SK-N-SH (cell line): Measurements from ENCODE around the gene WDR64. TPM values are rescaled to one million over a fixed set of nuclear protein-coding genes. Genes with fewer than 3 reads are reported as not detected.

Source experiments
- CTCF ChIA-PET: fragments of 300-600, 350-600 bp; formaldehyde crosslinking; extraction: SDS; loops from one replicate; lab custom pipeline; 2021; lab: Yijun Ruan, JAX
- POLR2A ChIA-PET: fragments of 350-600 bp; sonication (Branson Sonifier 250); formaldehyde crosslinking; extraction: SDS; loops from one replicate; lab custom pipeline; 2020; ENCODE audit warnings: antibody characterized with exemption, inconsistent platforms; lab: Yijun Ruan, JAX
- DNase-seq: peaks from one replicate; pipeline ENCODE4 v3.0.0; 2012
- H2AFZ ChIP-seq: fragments of 200-600 bp; sonication (generic); 2 replicates; pipeline ENCODE4 v1.8.1; 2016; ENCODE audit warnings: antibody characterized with exemption, mild to moderate bottlenecking, low read depth
- H3F3A ChIP-seq: fragments of 200-600 bp; sonication (generic); replicated peaks from 2 replicates; pipeline ENCODE3; 2016; ENCODE audit warnings: antibody characterized with exemption, mild to moderate bottlenecking; ENCODE audit not compliant: insufficient read depth
- H3K27ac ChIP-seq, 2 experiments: fragments of 200-500 bp in 1 of 2; fragments of 200-600 bp in 1 of 2; sonication (Bioruptor generic) in 1 of 2; sonication (generic), shearing (Covaris generic) in 1 of 2; 2 replicates each; pipeline versions ENCODE4 v1.5.1 to v1.6.1; 2014 to 2016; ENCODE audit warnings: low read depth in 2 of 2, inconsistent platforms in 1 of 2, low read length in 1 of 2, mild to moderate bottlenecking in 1 of 2, mixed read lengths in 1 of 2
- H3K27me3 ChIP-seq: fragments of 200-600 bp; sonication (generic), shearing (Covaris generic); 2 replicates; pipeline ENCODE4 v1.6.1; 2016; ENCODE audit warnings: mixed run types; ENCODE audit not compliant: insufficient read depth
- H3K36me3 ChIP-seq, 2 experiments: fragments of 200-500 bp in 1 of 2; fragments of 200-600 bp in 1 of 2; sonication (Bioruptor generic) in 1 of 2; sonication (generic) in 1 of 2; replicated peaks in 1 of 2; 2 replicates each; pipeline versions ENCODE3 to v1.5.1; 2014 to 2016; ENCODE audit warnings: low read length in 1 of 2, mild to moderate bottlenecking in 1 of 2; ENCODE audit not compliant: insufficient read depth in 2 of 2, control insufficient read depth in 1 of 2
- H3K4me1 ChIP-seq, 2 experiments: fragments of 200-500 bp in 1 of 2; fragments of 200-600 bp in 1 of 2; sonication (Bioruptor generic) in 1 of 2; sonication (generic), shearing (Covaris generic) in 1 of 2; 2 replicates each; pipeline versions ENCODE4 v1.5.1 to v1.6.1; 2014 to 2016; ENCODE audit warnings: low read depth in 1 of 2, low read length in 1 of 2, mixed run types in 1 of 2; ENCODE audit not compliant: insufficient read depth in 2 of 2, control insufficient read depth in 1 of 2
- H3K4me2 ChIP-seq: fragments of 200-600 bp; sonication (generic), shearing (Covaris generic); 2 replicates; pipeline ENCODE4 v1.6.1; 2017; ENCODE audit warnings: mixed run types
- H3K4me3 ChIP-seq, 2 experiments: fragments of 200-500 bp in 1 of 2; fragments of 200-600 bp in 1 of 2; sonication (Bioruptor generic) in 1 of 2; sonication (generic), shearing (Covaris generic) in 1 of 2; 2 replicates each; pipeline versions ENCODE4 v1.5.1 to v1.8.1; 2014 to 2016; ENCODE audit warnings: low read depth in 2 of 2, inconsistent platforms in 1 of 2, low read length in 1 of 2, mild to moderate bottlenecking in 1 of 2, mixed read lengths in 1 of 2, moderate library complexity in 1 of 2
- H3K79me2 ChIP-seq: fragments of 200-600 bp; sonication (generic); 2 replicates; pipeline ENCODE4 v1.8.1; 2017; ENCODE audit warnings: mild to moderate bottlenecking; ENCODE audit not compliant: insufficient read depth
- H3K9ac ChIP-seq: fragments of 200-600 bp; sonication (generic); 2 replicates; pipeline ENCODE4 v1.6.1; 2017; ENCODE audit warnings: mixed run types
- H3K9me2 ChIP-seq: fragments of 200-600 bp; sonication (generic); 2 replicates; pipeline ENCODE4 v1.6.1; 2017; ENCODE audit warnings: mixed run types
- H3K9me3 ChIP-seq: fragments of 200-600 bp; sonication (generic); 2 replicates; pipeline ENCODE4 v1.6.1; 2017; ENCODE audit warnings: mixed run types, mild to moderate bottlenecking, moderate library complexity
- H4K20me1 ChIP-seq: fragments of 200-600 bp; sonication (generic); 2 replicates; pipeline ENCODE4 v1.6.1; 2017; ENCODE audit warnings: mild to moderate bottlenecking, mixed run types; ENCODE audit not compliant: insufficient read depth
- EP300 ChIP-seq, 2 experiments: IDR thresholded peaks; 2 replicates each; pipeline versions ENCODE4 v1.4.0 to v1.6.1; 2012; ENCODE audit warnings: borderline replicate concordance in 1 of 2, low read depth in 1 of 2, low read length in 1 of 2
- EZH2phosphoT487 ChIP-seq: fragments of 200-600 bp; sonication (generic); IDR thresholded peaks from 2 replicates; pipeline ENCODE4 v1.6.1; 2017; ENCODE audit warnings: low read depth, mixed run types, mild to moderate bottlenecking, antibody characterized with exemption, moderate library complexity, borderline replicate concordance
- GABPA ChIP-seq: IDR thresholded peaks from 2 replicates; pipeline ENCODE4 v1.4.0; 2012; ENCODE audit warnings: low read depth, mild to moderate bottlenecking
- GATA2 ChIP-seq: sonication (generic); formaldehyde crosslinking; IDR thresholded peaks from 2 replicates; pipeline ENCODE4 v1.5.0; 2020; ENCODE audit warnings: mild to moderate bottlenecking, missing genetic modification reagents
- IRF3 ChIP-seq: fragments of 150-350 bp; IDR thresholded peaks from 2 replicates; pipeline ENCODE4 v1.6.1; 2016; ENCODE audit warnings: mild to moderate bottlenecking, low read depth, low read length
- JUND ChIP-seq: IDR thresholded peaks from 2 replicates; pipeline ENCODE4 v1.4.0; 2012
- MXI1 ChIP-seq: IDR thresholded peaks from 2 replicates; pipeline ENCODE4 v1.6.1; 2012; ENCODE audit warnings: mild to moderate bottlenecking, low read depth, low read length, improper control_type of control experiment
- NRF1 ChIP-seq: IDR thresholded peaks from 2 replicates; pipeline ENCODE4 v1.6.1; 2012; ENCODE audit warnings: low read depth, mild to moderate bottlenecking, low read length
- RAD21 ChIP-seq: IDR thresholded peaks from 2 replicates; pipeline ENCODE4 v1.6.1; 2012; ENCODE audit warnings: mild to moderate bottlenecking, low read length
- REST ChIP-seq: IDR thresholded peaks from 2 replicates; pipeline ENCODE4 v1.6.1; 2012; ENCODE audit warnings: mild to moderate bottlenecking, low read depth, low read length, moderate library complexity
- RFX5 ChIP-seq: IDR thresholded peaks from 2 replicates; pipeline ENCODE4 v1.6.1; 2012; ENCODE audit warnings: mild to moderate bottlenecking, improper control_type of control experiment, low read length
- SIN3A ChIP-seq: IDR thresholded peaks from 2 replicates; pipeline ENCODE4 v1.6.1; 2012; ENCODE audit warnings: low read depth, mild to moderate bottlenecking, low read length, moderate library complexity, borderline replicate concordance
- SMC3 ChIP-seq: IDR thresholded peaks from 2 replicates; pipeline ENCODE4 v1.6.1; 2012; ENCODE audit warnings: low read depth, low read length, improper control_type of control experiment
- TAF1 ChIP-seq: IDR thresholded peaks from 2 replicates; pipeline ENCODE4 v1.6.1; 2012; ENCODE audit warnings: low read depth, mild to moderate bottlenecking, low read length, moderate library complexity, borderline replicate concordance
- TCF12 ChIP-seq: IDR thresholded peaks from 2 replicates; pipeline ENCODE4 v1.4.0; 2012
- TEAD4 ChIP-seq: IDR thresholded peaks from 2 replicates; pipeline ENCODE4 v1.4.0; 2012; ENCODE audit warnings: mild to moderate bottlenecking, borderline replicate concordance; ENCODE audit not compliant: insufficient read depth
- USF2 ChIP-seq: fragments of 150-350 bp; IDR thresholded peaks from 2 replicates; pipeline ENCODE4 v1.6.1; 2017; ENCODE audit warnings: antibody characterized with exemption, low read length, low read depth, borderline replicate concordance
- YY1 ChIP-seq: IDR thresholded peaks from 2 replicates; pipeline ENCODE4 v1.4.0; 2012; ENCODE audit warnings: low read depth, mild to moderate bottlenecking
- ZBTB33 ChIP-seq: IDR thresholded peaks from 2 replicates; pipeline ENCODE4 v1.4.0; 2012; ENCODE audit warnings: low read depth, borderline replicate concordance
- WGBS: methylation state at CpG from one replicate; pipeline ENCODE4 v1.1.6; 2017; ENCODE audit warnings: low lambda C conversion rate; 5-methylcytosine and 5-hydroxymethylcytosine counted together
- polyA plus RNA-seq, 3 experiments: library from polyadenylated mRNA; depleted of rRNA; stranded (reverse); fragments of >200 nt; gene quantifications; 2 replicates each; pipeline ENCODE4 v1.2.3, GENCODE V29; 2012

Gene WDR64
- polyA plus RNA-seq, 1 of the 3 experiments (the other 2 are of a cell fraction): not detected

- H3K9me2 ChIP-seq: no peaks in the 10 kb centered on the region
- no peaks in the 10 kb centered on the region for H3K9me3 ChIP-seq
- peak overlapping the region in 1 of 2 experiments; percentile 85; a peak in 1 of 4 replicates for H3K27ac ChIP-seq
- DNase-seq: no peak
- CTCF ChIA-PET: interaction anchor here (0.6 to 3.4 kb wide), 30 partner anchors 9 to 841 kb away, joined by 3 to 41 read pairs (median 8); partner anchors contain the start of genes EXO1 and KMO
- no peak overlapping the region for H3K4me3 ChIP-seq
- no peaks in the 10 kb centered on the region for H3K36me3 ChIP-seq
- no peak for TF ChIP-seq TEAD4
- no peak for TF ChIP-seq EZH2phosphoT487
- no peak for TF ChIP-seq SIN3A
- TF ChIP-seq TAF1: no peak
- TF ChIP-seq EP300 (IDR thresholded peaks at IDR 0.05; ENCODE audit: borderline replicate concordance in 1 of 2, low read depth in 1 of 2, low read length in 1 of 2): no peak
- no peak for TF ChIP-seq YY1
- TF ChIP-seq REST: no peak
- TF ChIP-seq JUND: no peak
- TF ChIP-seq TCF12: no peak
- TF ChIP-seq MXI1: no peak
- no peak for TF ChIP-seq ZBTB33
- no peak for TF ChIP-seq NRF1
- TF ChIP-seq GABPA: no peak
- no peak for TF ChIP-seq RFX5
- TF ChIP-seq SMC3: no peak
- TF ChIP-seq IRF3: no peak
- no peak for TF ChIP-seq USF2
- no peak for TF ChIP-seq GATA2 (CRISPR knock-in tag)
- no peak for TF ChIP-seq RAD21
- H3F3A ChIP-seq: peaks cover 9% of the 10 kb centered on the region
- no peak overlapping the region for H3K4me2 ChIP-seq
- POLR2A ChIA-PET: no interaction called here
- H3K27me3 ChIP-seq: no peaks in the 10 kb centered on the region
- H2AFZ ChIP-seq: no peak overlapping the region
- H3K4me1 ChIP-seq: peaks cover 6 to 18% of the 10 kb centered on the region in 2 experiments; a peak in 3 of 4 replicates
- 94% methylated on average over 1 of the region's 1 CpG for WGBS
- no peaks in the 10 kb centered on the region for H4K20me1 ChIP-seq
- no peaks in the 10 kb centered on the region for H3K79me2 ChIP-seq
- H3K9ac ChIP-seq: no peak overlapping the region
These were observed 40.3 kb upstream of the WDR64 start for GRCh38 chr1:241611736-241612135.
